Neural crest cell (in vitro differentiated cells): ENCODE results near the gene CES2. TPM values are rescaled to one million over a fixed set of nuclear protein-coding genes. Genes with fewer than 3 reads are reported as not detected.

Experiments
- DNase-seq: peaks from one replicate; pipeline ENCODE4 v3.0.0; 2021; ENCODE audit warnings: low read depth, mixed read lengths, low spot score
- H3K27ac Mint-ChIP-seq: one replicate; pipeline ENCODE4 v1.8.0; 2021; ENCODE audit warnings: mild to moderate bottlenecking, mixed read lengths; ENCODE audit not compliant: unreplicated experiment
- H3K27me3 Mint-ChIP-seq: 2 replicates; pipeline ENCODE4 v1.8.0; 2021; ENCODE audit warnings: low read depth, mild to moderate bottlenecking, mixed read lengths
- H3K36me3 Mint-ChIP-seq: 2 replicates; pipeline ENCODE4 v1.8.0; 2021; ENCODE audit warnings: low read depth, mild to moderate bottlenecking, mixed read lengths
- H3K4me1 Mint-ChIP-seq: 2 replicates; pipeline ENCODE4 v1.8.0; 2021; ENCODE audit warnings: mixed read lengths
- H3K4me3 Mint-ChIP-seq: one replicate; pipeline ENCODE4 v1.8.0; 2021; ENCODE audit warnings: mild to moderate bottlenecking, mixed read lengths
- H3K9me3 Mint-ChIP-seq: 2 replicates; pipeline ENCODE4 v1.8.0; 2021; ENCODE audit warnings: mixed read lengths
- total RNA-seq: library from RNA; stranded (reverse); gene quantifications from 2 replicates; pipeline ENCODE4 v1.2.1, GENCODE V29; 2021
- TF ChIP-seq, protein P1 (sequence below): fragments of 200-600 bp; sonication (generic); conservative IDR thresholded peaks from 2 replicates; pipeline ENCODE4 v1.5.0; 2021; ENCODE audit warnings: antibody characterized with exemption, mild to moderate bottlenecking

CES2 gene
- total RNA-seq, 1 donor from 2014 or later: 52.5 TPM

DNA sequence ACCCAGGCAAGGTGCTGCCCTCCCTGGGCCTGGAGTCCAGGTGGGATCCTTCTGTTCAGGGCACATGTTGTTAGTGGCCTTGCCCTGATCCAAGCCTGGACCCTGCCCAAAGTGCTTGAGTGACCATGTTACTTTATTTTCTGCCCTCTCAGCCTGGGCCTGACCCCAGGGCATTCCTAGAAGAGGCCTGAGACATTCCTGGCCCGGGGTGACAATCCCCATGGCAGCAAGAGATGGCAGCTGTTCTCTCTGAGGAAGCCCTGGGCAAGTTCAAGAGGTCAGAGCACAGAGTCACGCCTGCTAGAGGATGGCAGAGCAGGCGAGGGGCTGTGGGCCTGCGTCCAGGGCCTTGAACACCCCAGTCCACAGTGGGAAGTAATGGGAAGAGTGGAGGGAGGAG is 21.6 kb upstream of the CES2 start:
- Mint-ChIP-seq H3K4me1 (peaks cover 7% of the 10 kb centered on the region), H3K27me3 (peaks cover 2% of the 10 kb centered on the region), H3K9me3 (no peaks in the 10 kb centered on the region), H3K27ac (peak overlapping the region; percentile 43), H3K36me3 (no peaks in the 10 kb centered on the region), H3K4me3 (no peak overlapping the region)
- TF ChIP-seq, protein P1, sequence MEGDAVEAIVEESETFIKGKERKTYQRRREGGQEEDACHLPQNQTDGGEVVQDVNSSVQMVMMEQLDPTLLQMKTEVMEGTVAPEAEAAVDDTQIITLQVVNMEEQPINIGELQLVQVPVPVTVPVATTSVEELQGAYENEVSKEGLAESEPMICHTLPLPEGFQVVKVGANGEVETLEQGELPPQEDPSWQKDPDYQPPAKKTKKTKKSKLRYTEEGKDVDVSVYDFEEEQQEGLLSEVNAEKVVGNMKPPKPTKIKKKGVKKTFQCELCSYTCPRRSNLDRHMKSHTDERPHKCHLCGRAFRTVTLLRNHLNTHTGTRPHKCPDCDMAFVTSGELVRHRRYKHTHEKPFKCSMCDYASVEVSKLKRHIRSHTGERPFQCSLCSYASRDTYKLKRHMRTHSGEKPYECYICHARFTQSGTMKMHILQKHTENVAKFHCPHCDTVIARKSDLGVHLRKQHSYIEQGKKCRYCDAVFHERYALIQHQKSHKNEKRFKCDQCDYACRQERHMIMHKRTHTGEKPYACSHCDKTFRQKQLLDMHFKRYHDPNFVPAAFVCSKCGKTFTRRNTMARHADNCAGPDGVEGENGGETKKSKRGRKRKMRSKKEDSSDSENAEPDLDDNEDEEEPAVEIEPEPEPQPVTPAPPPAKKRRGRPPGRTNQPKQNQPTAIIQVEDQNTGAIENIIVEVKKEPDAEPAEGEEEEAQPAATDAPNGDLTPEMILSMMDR: no peak
- DNase-seq: no peak

DNA sequence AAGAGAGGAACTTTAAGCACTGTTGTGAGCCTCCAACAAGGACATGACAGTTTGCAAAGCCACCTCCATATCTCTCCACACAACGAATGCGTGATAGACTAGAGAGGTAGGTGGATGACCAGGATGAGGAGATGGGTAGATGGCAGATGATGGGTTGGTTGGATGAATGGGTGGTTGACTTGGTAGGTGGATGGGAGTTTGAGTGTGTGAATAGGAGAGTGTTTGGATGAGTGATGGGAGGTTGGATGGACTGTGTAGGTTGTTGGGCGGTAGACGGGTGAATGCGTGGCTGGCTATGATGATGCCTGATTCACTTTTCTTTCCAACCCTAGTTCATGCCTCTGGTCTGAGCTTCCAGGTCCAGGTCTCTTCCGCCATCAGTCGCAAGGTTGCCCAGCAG is 20.8 kb upstream of the CES2 start:
- peaks cover 6% of the 10 kb centered on the region for H3K27me3 Mint-ChIP-seq
- H3K9me3 Mint-ChIP-seq: no peaks in the 10 kb centered on the region
- no peaks in the 10 kb centered on the region for H3K36me3 Mint-ChIP-seq
- H3K27ac Mint-ChIP-seq: no peak overlapping the region
- peaks cover 7% of the 10 kb centered on the region for H3K4me1 Mint-ChIP-seq
- DNase-seq: no peak
- TF ChIP-seq, protein P1: no peak
- H3K4me3 Mint-ChIP-seq: no peak overlapping the region

DNA sequence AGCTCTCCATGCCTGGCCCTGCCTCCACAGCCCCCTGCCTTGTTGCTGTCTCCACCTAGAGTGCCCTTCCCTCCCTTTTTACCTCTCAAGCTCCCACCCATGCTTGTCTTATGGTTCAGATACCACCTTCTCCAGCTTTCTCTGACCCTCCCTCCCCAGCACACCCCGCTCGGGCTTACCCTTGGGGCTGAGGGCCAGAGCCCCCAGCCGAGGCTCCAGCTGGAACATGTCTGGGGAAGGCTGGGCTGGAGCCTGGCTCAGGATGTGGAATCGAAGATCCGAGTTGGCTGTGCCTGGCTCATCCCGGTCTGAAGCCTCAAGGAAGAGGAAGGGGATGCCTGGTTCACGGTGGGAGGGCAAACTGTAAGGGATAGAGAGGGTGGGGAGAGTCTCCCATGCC is 20.3 kb upstream of the CES2 start:
- TF ChIP-seq, protein P1: no peak
- H3K36me3 Mint-ChIP-seq: no peaks in the 10 kb centered on the region
- H3K4me3 Mint-ChIP-seq: no peak overlapping the region
- DNase-seq: no peak
- H3K27me3 Mint-ChIP-seq: peaks cover 6% of the 10 kb centered on the region
- no peaks in the 10 kb centered on the region for H3K9me3 Mint-ChIP-seq
- H3K4me1 Mint-ChIP-seq: peaks cover 7% of the 10 kb centered on the region
- H3K27ac Mint-ChIP-seq: no peak overlapping the region

DNA sequence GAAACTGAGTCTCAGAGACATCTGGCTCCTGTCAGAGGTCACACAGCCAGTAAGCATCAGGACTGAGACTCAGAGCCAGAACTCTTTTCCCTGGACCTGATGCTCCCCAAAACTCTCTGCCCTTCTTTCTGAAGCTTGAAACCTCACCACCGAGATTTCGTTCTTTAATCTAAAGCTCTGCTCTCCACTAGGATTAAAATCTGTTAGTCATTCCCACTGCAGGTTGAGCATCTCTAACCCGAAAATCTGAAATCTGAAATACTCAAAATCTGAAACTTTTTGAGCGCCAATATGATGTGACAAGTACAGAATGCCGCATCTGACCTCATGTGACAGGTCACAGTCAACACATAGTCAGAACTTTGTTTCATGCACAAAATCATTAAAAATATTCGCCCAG is 18.8 kb upstream of the CES2 start:
- no peaks in the 10 kb centered on the region for H3K9me3 Mint-ChIP-seq
- no peak for DNase-seq
- H3K27me3 Mint-ChIP-seq: peaks cover 13% of the 10 kb centered on the region
- H3K4me3 Mint-ChIP-seq: no peak overlapping the region
- no peaks in the 10 kb centered on the region for H3K36me3 Mint-ChIP-seq
- TF ChIP-seq, protein P1: no peak
- no peak overlapping the region for H3K27ac Mint-ChIP-seq
- peaks cover 7% of the 10 kb centered on the region for H3K4me1 Mint-ChIP-seq

DNA sequence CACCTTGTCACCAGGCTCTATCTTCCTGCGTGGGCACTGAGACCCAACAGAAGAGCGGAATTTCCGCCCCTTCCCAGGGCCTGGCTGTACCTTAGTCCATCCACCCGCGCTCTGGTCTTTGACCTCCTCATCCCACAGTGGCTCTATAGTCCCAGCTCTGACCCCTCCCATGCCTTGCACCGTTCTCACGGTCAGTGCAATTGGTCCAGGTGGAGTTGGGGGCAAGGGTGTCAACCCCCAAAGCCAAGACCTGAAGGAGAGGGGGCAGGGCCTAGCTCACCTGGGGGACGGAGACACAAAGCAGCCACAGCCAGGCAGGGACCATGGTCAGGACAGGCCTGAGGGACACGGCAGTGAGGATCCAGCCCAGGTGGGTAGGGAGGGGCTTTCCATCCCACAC is 17.6 kb upstream of the CES2 start:
- Mint-ChIP-seq H3K4me1 (peaks cover 7% of the 10 kb centered on the region), H3K36me3 (no peaks in the 10 kb centered on the region), H3K27me3 (peaks cover 20% of the 10 kb centered on the region), H3K27ac (no peak overlapping the region), H3K9me3 (no peaks in the 10 kb centered on the region), H3K4me3 (no peak overlapping the region)
- DNase-seq: no peak
- TF ChIP-seq, protein P1: no peak

DNA sequence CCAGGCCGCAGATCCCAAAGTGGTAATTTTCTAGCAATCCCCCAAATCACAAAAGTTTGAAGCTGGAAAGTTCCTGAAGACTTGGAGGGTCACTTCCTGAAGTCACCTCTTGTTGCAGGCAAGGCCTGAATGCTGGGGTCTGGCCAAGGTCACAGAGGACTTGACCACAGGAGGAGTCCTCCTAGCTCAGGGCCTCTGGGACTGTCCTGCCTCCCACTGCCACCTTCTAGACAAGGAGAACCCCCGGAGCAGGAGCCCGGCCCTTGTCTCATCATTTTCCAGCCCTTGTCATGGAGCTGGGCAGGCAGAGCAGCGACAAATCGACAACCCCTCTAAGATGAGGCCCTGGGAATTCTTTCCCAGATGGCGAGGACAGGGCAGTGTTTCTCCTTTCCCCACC is 17.0 kb upstream of the CES2 start:
- DNase-seq: no peak
- peaks cover 26% of the 10 kb centered on the region for H3K27me3 Mint-ChIP-seq
- H3K4me1 Mint-ChIP-seq: peaks cover 7% of the 10 kb centered on the region
- TF ChIP-seq, protein P1: no peak
- H3K36me3 Mint-ChIP-seq: no peaks in the 10 kb centered on the region
- H3K9me3 Mint-ChIP-seq: no peaks in the 10 kb centered on the region
- H3K27ac Mint-ChIP-seq: no peak overlapping the region
- H3K4me3 Mint-ChIP-seq: no peak overlapping the region
